Tongue (tissue), 2 donors: ENCODE data around the gene CTAGE1. TPM values are rescaled to one million over a fixed set of nuclear protein-coding genes. Genes with fewer than 3 reads are reported as not detected.

Experiments
- DNase-seq: peaks from one replicate; pipeline ENCODE4 v3.0.0-alpha.2; 2015
- total RNA-seq: library from RNA; depleted of rRNA; stranded (reverse); fragments of >200 nt; gene quantifications from one replicate; pipeline ENCODE4 v1.2.3, GENCODE V29; 2014

CTAGE1 gene
- total RNA-seq, 1 donor from 2014 or later: not detected

GRCh38 chr18:22391407-22392345 is 26.0 kb downstream of the CTAGE1 start:
- no peak for DNase-seq

GRCh38 chr18:22387787-22388186 is 29.9 kb downstream of the CTAGE1 start:
- DNase-seq: peak; percentile 4

GRCh38 chr18:22387364-22387763 is 30.4 kb downstream of the CTAGE1 start:
- no peak for DNase-seq

GRCh38 chr18:22385718-22386117 is 32.0 kb downstream of the CTAGE1 start:
- no peak for DNase-seq

- DNase-seq: no peak
These were observed 38.9 kb downstream of the CTAGE1 start for GRCh38 chr18:22378672-22379282.

- DNase-seq: no peak
These were observed 39.9 kb downstream of the CTAGE1 start for GRCh38 chr18:22377769-22378168.

- DNase-seq: no peak
These were observed 47.3 kb downstream of the CTAGE1 start for GRCh38 chr18:22370414-22370813.

GRCh38 chr18:22368021-22368420 is 49.7 kb downstream of the CTAGE1 start:
- DNase-seq: no peak

- DNase-seq: no peak
These were observed 50.4 kb downstream of the CTAGE1 start for GRCh38 chr18:22367303-22367702.

GRCh38 chr18:22363867-22364463 is 53.8 kb downstream of the CTAGE1 start:
- no peak for DNase-seq

Other genes starting within 250 kb of the CTAGE1 start
- 2.2 TPM for gene GATA6, start 248.3 kb downstream of the CTAGE1 start, total RNA-seq